Caco-2 (cell line): Measurements from ENCODE around the gene MYDGF. TPM values are rescaled to one million over a fixed set of nuclear protein-coding genes. Genes with fewer than 3 reads are reported as not detected.
A peak's percentile ranks its signal among the peaks of the same experiment; 100 is the strongest.

Experiments
- BruUV-seq: library from RNA; stranded (reverse); fragments of 400-500 nt; replicated peaks from 2 replicates; lab custom pipeline; 2021; lab: Mats Ljungman, UMichigan
- CTCF ChIA-PET: fragments of 300-600 bp; sonication (Branson Sonifier 250); formaldehyde crosslinking; loops from one replicate; lab custom pipeline; 2022; ENCODE audit warnings: antibody characterized with exemption; lab: Charles Lee
- POLR2A ChIA-PET: fragments of 300-600 bp; sonication (Branson Sonifier 250); formaldehyde crosslinking; loops from one replicate; lab custom pipeline; 2022; ENCODE audit warnings: antibody characterized with exemption; lab: Charles Lee
- DNase-seq, 2 experiments: peaks; one replicate each; pipeline versions ENCODE4 v3.0.0 to v3.0.0-alpha.2; 2020 to 2022
- H3K27me3 ChIP-seq: replicated peaks from 2 replicates; pipeline ENCODE4 v1.6.0; 2011; ENCODE audit warnings: low read length; ENCODE audit not compliant: control insufficient read depth, insufficient read depth
- H3K36me3 ChIP-seq: 2 replicates; pipeline ENCODE4 v1.5.1; 2011; ENCODE audit warnings: low read length; ENCODE audit not compliant: control insufficient read depth, insufficient read depth
- H3K4me1 ChIP-seq: fragments of 250-450 bp; sonication (Bioruptor Pico); 2 replicates; pipeline ENCODE4 v1.5.1; 2020; ENCODE audit warnings: mild to moderate bottlenecking
- H3K4me3 ChIP-seq: 2 replicates; pipeline ENCODE4 v1.5.1; 2011; ENCODE audit warnings: low read depth, mild to moderate bottlenecking, control low read depth, low read length
- H3K9me3 ChIP-seq: fragments of 250-450 bp; sonication (Bioruptor Pico); 2 replicates; pipeline ENCODE4 v1.5.1; 2020; ENCODE audit warnings: mild to moderate bottlenecking, moderate library complexity
- H3K27ac Mint-ChIP-seq: one replicate; pipeline ENCODE4 v1.8.0; 2022; ENCODE audit warnings: mixed read lengths; ENCODE audit not compliant: unreplicated experiment
- H3K27me3 Mint-ChIP-seq: one replicate; pipeline ENCODE4 v1.8.0; 2022; ENCODE audit warnings: mixed read lengths; ENCODE audit not compliant: insufficient read depth, unreplicated experiment
- H3K36me3 Mint-ChIP-seq: one replicate; pipeline ENCODE4 v1.8.0; 2022; ENCODE audit warnings: mild to moderate bottlenecking, mixed read lengths; ENCODE audit not compliant: insufficient read depth, unreplicated experiment
- H3K4me1 Mint-ChIP-seq: one replicate; pipeline ENCODE4 v1.8.0; 2022; ENCODE audit warnings: low read depth, mixed read lengths; ENCODE audit not compliant: unreplicated experiment
- H3K4me3 Mint-ChIP-seq: one replicate; pipeline ENCODE4 v1.8.0; 2022; ENCODE audit warnings: mild to moderate bottlenecking, moderate library complexity, mixed read lengths; ENCODE audit not compliant: unreplicated experiment
- H3K9me3 Mint-ChIP-seq: one replicate; pipeline ENCODE4 v1.8.0; 2022; ENCODE audit warnings: mixed read lengths; ENCODE audit not compliant: unreplicated experiment
- intact Hi-C: fragments of 100-400 bp; cut with micrococcal nuclease; formaldehyde crosslinking; loops from one replicate; pipeline ENCODE4 v1.10.0; 2022; ENCODE audit not compliant: unreplicated experiment
- total RNA-seq: library from RNA; stranded (reverse); gene quantifications from 2 replicates; pipeline ENCODE4 v1.2.3, GENCODE V29; 2022
- TF ChIP-seq, protein P1 (sequence below), 2 experiments: fragments of 200-600 bp in 1 of 2; IDR thresholded peaks; 1 replicate in 1 of 2; 2 replicates in 1 of 2; pipeline versions ENCODE4 v1.5.1 to v1.8.0; 2011 to 2022; ENCODE audit warnings: antibody characterized with exemption in 1 of 2, control low read depth in 1 of 2, inconsistent platforms in 1 of 2, low read depth in 1 of 2, low read length in 1 of 2, mild to moderate bottlenecking in 1 of 2, moderate library complexity in 1 of 2; ENCODE audit not compliant: insufficient read depth in 1 of 2, severe bottlenecking in 1 of 2, unreplicated experiment in 1 of 2

The MYDGF gene
- total RNA-seq, 1 experiment from 2014 or later: 106 TPM

DNA sequence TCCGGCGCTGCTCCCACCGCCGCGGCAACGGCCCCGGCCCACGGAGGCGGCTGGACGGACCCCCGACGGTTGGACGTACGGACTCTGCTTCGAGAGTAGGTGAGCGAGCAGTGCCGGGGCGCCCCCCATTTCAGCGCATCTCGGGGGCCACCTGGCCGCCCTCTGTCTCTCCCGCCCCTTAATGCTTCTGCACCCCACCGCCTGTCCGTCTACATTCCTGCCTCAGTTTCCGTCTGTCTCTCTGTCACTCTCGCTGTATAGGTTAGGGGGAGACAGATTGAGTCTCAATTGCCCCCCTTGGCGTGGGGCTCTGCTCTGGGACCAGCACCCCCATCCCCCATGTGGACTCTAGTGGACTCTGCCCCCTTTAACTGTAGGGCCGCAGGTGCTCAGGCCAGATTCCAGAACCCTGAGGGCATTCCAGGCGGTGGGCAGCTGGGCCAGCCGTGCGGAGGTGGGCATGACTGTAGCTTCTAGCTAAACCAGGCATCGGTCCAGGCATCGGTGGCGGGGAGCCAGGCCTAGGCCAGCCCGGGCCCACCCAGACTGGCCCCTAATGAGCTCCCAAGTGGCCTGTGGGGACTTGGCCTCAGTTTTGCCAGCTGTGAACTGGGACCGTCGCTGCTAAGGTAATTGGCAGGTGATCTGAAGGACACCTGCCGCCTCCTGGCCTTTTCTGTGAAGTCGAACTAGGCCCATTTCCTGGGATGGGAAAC, 30.5 kb downstream of the MYDGF start:
- H3K4me3 Mint-ChIP-seq: peak overlapping the region; percentile 85
- no peaks in the 10 kb centered on the region for H3K27me3 Mint-ChIP-seq
- ChIA-PET CTCF (no interaction called here), POLR2A (interaction anchor here (0.6 kb wide), 1 partner anchor 30 kb away, joined by 5 read pairs; the partner anchor contains the start of gene MYDGF)
- Histone ChIP-seq H3K9me3 (no peaks in the 10 kb centered on the region), H3K36me3 (peaks cover 1% of the 10 kb centered on the region; the same call in 1 of the 2 replicates), H3K27me3 (no peaks in the 10 kb centered on the region), H3K4me3 (peak overlapping the region; percentile 72), H3K4me1 (peaks cover 12% of the 10 kb centered on the region; the same call in 1 of the 2 replicates)
- TF ChIP-seq, protein P1, sequence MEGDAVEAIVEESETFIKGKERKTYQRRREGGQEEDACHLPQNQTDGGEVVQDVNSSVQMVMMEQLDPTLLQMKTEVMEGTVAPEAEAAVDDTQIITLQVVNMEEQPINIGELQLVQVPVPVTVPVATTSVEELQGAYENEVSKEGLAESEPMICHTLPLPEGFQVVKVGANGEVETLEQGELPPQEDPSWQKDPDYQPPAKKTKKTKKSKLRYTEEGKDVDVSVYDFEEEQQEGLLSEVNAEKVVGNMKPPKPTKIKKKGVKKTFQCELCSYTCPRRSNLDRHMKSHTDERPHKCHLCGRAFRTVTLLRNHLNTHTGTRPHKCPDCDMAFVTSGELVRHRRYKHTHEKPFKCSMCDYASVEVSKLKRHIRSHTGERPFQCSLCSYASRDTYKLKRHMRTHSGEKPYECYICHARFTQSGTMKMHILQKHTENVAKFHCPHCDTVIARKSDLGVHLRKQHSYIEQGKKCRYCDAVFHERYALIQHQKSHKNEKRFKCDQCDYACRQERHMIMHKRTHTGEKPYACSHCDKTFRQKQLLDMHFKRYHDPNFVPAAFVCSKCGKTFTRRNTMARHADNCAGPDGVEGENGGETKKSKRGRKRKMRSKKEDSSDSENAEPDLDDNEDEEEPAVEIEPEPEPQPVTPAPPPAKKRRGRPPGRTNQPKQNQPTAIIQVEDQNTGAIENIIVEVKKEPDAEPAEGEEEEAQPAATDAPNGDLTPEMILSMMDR (IDR thresholded peaks at IDR 0.05; ENCODE audit: insufficient read depth in 1 of 2, low read depth in 1 of 2, low read length in 1 of 2, severe bottlenecking in 1 of 2, unreplicated experiment in 1 of 2): no peak
- H3K27ac Mint-ChIP-seq: peak overlapping the region; percentile 95
- peaks cover 7% of the 10 kb centered on the region for H3K4me1 Mint-ChIP-seq
- no peaks in the 10 kb centered on the region for H3K9me3 Mint-ChIP-seq
- intact Hi-C loops: no loop called here
- H3K36me3 Mint-ChIP-seq: peaks cover 12% of the 10 kb centered on the region
- BruUV-seq: TSS peak; percentile 59
- peak; percentile 49 to 63 for DNase-seq

DNA sequence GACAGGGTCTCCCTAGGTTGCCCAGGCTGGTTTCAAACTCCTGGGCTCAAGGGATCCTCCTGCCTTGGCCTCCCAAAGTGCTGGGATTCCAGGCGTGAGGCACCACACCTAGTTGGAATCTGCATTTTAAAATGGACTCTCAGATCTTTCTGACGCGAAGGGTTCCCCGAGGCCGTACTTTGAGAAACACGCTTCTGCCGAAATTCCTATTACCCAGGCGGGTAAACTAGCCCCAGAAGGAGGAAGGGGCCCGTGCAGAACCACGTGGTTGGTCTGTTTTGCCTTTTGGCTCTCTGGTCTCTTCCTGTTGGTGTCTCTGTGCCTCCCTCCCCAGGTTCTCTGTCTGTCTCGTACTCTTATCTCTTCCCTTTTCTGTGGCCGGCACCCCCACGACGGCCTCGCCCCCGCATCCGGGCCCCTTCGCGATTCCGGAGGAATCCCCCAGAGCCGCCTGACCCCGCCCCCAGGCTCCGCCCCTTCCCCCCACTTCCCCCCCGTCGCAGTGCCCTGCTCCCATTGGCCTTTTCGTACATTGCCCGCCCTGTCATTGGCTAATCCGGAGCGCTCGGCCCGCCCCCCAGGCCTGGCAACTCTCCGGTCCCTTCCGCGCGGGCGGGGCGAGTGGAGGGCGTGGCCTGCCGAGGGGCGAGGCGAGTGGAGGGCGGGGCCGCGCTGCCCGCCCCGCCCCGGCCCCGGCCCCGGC, 31.2 kb downstream of the MYDGF start, which contains the start of gene TNFAIP8L1:
Gene TNFAIP8L1 (plus strand): TSS at position 689 of the 703 bp plus-strand sequence. CDS start 12,354 bp downstream, outside the sequence.
- intact Hi-C loops: no loop called here
- H3K27ac Mint-ChIP-seq: peak within 1 kb of the TSS; percentile 95
- Histone ChIP-seq H3K27me3 (no peaks in the 10 kb centered on the region), H3K36me3 (peaks cover 1% of the 10 kb centered on the region; the same call in 1 of the 2 replicates), H3K4me1 (peaks cover 12% of the 10 kb centered on the region; the same call in 1 of the 2 replicates), H3K4me3 (peak within 1 kb of the TSS; percentile 72), H3K9me3 (no peaks in the 10 kb centered on the region)
- POLR2A ChIA-PET: no interaction called here
- CTCF ChIA-PET: no interaction called here
- H3K27me3 Mint-ChIP-seq: no peaks in the 10 kb centered on the region
- peaks cover 12% of the 10 kb centered on the region for H3K36me3 Mint-ChIP-seq
- peaks cover 7% of the 10 kb centered on the region for H3K4me1 Mint-ChIP-seq
- H3K9me3 Mint-ChIP-seq: no peaks in the 10 kb centered on the region
- TF ChIP-seq, protein P1 (IDR thresholded peaks at IDR 0.05; ENCODE audit: insufficient read depth in 1 of 2, low read depth in 1 of 2, low read length in 1 of 2, severe bottlenecking in 1 of 2, unreplicated experiment in 1 of 2): no peak
- DNase-seq: peak; percentile 98 to 99
- no TSS peak for BruUV-seq
- H3K4me3 Mint-ChIP-seq: peak within 1 kb of the TSS; percentile 85

DNA sequence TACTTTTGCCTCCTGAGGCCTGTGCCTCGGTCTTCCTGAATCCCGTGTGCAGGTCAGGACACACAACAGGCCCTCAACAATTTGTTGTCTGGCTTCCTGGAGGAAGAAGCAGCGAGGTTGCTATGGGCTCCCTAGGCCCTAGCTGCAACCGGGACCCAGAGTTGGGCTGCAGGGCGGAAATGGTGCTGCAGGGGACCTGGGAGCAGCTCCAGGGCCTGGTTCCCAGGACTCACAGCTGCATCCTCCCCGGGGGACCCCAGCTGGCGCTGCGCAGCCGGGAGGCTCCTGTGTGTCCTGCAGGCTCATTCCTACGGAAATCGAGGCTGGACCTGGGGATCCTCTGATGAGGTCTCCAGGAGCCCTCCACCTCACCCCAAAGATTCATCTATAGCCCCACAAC, 31.8 kb downstream of the MYDGF start:
- intact Hi-C loops: no loop called here
- TF ChIP-seq, protein P1 (IDR thresholded peaks at IDR 0.05; ENCODE audit: insufficient read depth in 1 of 2, low read depth in 1 of 2, low read length in 1 of 2, severe bottlenecking in 1 of 2, unreplicated experiment in 1 of 2): no peak

More for the DNA sequence above, 31.8 kb downstream of the MYDGF start:
- Mint-ChIP-seq H3K27ac (peak overlapping the region; percentile 95), H3K4me3 (peak overlapping the region; percentile 85), H3K36me3 (peaks cover 12% of the 10 kb centered on the region), H3K27me3 (no peaks in the 10 kb centered on the region), H3K9me3 (no peaks in the 10 kb centered on the region), H3K4me1 (peaks cover 10% of the 10 kb centered on the region)
- Histone ChIP-seq H3K36me3 (peaks cover 1% of the 10 kb centered on the region; the same call in 1 of the 2 replicates), H3K27me3 (no peaks in the 10 kb centered on the region), H3K4me3 (no peak overlapping the region), H3K9me3 (no peaks in the 10 kb centered on the region), H3K4me1 (peaks cover 12% of the 10 kb centered on the region; the same call in 1 of the 2 replicates)
- ChIA-PET POLR2A (no interaction called here), CTCF (no interaction called here)
- no TSS peak for BruUV-seq
- DNase-seq: no peak
